ENCODE data around the gene NEGR1. TPM values are rescaled to one million over a fixed set of nuclear protein-coding genes. Genes with fewer than 3 reads are reported as not detected.
A peak's percentile ranks its signal among the peaks of the same experiment; 100 is the strongest.

Gene NEGR1
- total RNA-seq, 1 donor from 2014 or later = 18.1 TPM

DNA sequence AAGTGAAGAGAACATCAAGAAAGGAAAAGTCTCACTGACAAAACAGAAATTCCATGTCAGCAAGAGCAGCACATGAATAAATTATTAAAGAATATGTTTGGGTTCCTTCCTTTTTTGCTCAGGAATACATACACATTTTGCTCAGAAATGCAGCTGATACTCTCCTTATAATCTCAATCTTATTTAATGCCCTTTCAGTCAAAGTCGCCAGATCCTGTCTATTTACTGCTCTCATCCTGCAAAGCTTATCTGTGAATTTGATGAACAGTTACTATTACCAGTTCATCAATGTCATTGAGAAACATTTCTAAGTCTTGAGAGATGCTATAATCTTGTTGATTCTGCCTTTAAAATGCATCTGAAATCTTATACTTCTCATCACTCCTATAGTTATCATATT, 658.5 kb downstream of the NEGR1 start:
- Histone ChIP-seq H3K36me3 (no peaks in the 10 kb centered on the region), H3K4me3 (no peak overlapping the region), H3K4me1 (no peaks in the 10 kb centered on the region), H3K9me3 (no peaks in the 10 kb centered on the region), H3K27me3 (ENCODE audit: low read depth) (no peaks in the 10 kb centered on the region), H3K27ac (no peak overlapping the region)
- no peak for DNase-seq
- no peak for ATAC-seq
- intact Hi-C loops (cut with DNase I) = no loop called here
- TF ChIP-seq, protein P1, sequence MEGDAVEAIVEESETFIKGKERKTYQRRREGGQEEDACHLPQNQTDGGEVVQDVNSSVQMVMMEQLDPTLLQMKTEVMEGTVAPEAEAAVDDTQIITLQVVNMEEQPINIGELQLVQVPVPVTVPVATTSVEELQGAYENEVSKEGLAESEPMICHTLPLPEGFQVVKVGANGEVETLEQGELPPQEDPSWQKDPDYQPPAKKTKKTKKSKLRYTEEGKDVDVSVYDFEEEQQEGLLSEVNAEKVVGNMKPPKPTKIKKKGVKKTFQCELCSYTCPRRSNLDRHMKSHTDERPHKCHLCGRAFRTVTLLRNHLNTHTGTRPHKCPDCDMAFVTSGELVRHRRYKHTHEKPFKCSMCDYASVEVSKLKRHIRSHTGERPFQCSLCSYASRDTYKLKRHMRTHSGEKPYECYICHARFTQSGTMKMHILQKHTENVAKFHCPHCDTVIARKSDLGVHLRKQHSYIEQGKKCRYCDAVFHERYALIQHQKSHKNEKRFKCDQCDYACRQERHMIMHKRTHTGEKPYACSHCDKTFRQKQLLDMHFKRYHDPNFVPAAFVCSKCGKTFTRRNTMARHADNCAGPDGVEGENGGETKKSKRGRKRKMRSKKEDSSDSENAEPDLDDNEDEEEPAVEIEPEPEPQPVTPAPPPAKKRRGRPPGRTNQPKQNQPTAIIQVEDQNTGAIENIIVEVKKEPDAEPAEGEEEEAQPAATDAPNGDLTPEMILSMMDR (IDR thresholded peaks at IDR 0.05) = no peak

DNA sequence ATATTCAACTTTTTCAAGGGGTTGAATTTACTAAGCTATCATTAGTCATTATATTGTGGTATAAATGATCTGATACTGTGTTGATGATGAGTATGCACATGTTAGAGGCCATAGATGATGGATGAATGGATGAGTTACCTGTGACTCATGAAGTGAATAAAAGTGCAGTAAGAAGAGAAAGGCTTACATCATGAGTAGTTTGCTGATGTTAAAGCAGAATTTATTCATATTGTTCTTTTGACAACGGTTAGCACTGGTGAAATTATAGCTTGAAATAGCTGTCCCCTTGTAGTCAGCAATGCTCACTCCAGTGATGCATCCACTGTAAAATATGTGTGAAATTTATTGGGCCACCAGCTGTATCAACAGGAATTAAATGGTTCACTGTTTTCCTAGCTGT, 660.6 kb downstream of the NEGR1 start:
- Histone ChIP-seq H3K4me3 (no peak overlapping the region), H3K4me1 (no peaks in the 10 kb centered on the region), H3K9me3 (no peaks in the 10 kb centered on the region), H3K27me3 (ENCODE audit: low read depth) (no peaks in the 10 kb centered on the region), H3K27ac (no peak overlapping the region), H3K36me3 (no peaks in the 10 kb centered on the region)
- TF ChIP-seq, protein P1 (IDR thresholded peaks at IDR 0.05) = no peak
- intact Hi-C loops (cut with DNase I) = no loop called here
- ATAC-seq = no peak
- DNase-seq = no peak

DNA sequence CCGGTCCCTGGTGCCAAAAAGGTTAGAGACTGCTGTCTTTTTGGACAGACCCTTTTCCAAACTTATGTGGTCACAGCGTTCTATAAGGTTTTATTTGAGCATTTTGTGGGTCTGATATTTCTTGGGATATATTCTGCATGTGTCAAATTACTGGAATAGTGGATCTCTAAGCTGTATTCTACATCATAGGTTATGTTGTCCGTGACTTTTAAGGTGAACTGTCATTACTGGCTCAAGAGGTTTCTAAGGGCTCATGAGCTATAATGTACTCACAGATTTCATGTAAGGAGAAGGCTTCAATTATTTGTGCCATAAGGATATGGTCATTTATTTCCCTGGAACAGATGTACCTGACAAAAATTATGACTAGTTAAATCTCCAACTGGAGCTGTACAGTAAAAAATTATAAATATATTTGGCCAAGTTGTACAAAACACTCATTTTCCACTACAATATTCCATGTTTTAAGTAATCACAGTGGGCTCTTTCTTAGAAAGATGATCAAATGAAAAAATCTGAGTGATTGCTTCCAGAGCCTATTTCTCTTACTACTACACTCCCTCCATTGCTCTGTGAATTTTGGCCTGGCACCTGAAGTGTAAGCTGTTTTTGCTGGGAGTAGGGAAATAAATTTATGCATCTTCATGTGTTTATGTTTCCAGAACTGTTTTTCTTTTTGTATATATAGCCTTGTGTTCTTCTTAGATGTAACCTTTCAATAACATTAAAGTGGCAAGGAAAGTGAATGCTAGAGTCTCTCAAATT, 663.4 kb downstream of the NEGR1 start:
- Histone ChIP-seq H3K36me3 (no peaks in the 10 kb centered on the region), H3K4me1 (no peaks in the 10 kb centered on the region), H3K9me3 (no peaks in the 10 kb centered on the region), H3K27me3 (ENCODE audit: low read depth) (no peaks in the 10 kb centered on the region), H3K27ac (no peak overlapping the region), H3K4me3 (no peak overlapping the region)
- DNase-seq (no peak), ATAC-seq (no peak)
- TF ChIP-seq, protein P1 (IDR thresholded peaks at IDR 0.05) = no peak
- intact Hi-C loops (cut with DNase I) = no loop called here

DNA sequence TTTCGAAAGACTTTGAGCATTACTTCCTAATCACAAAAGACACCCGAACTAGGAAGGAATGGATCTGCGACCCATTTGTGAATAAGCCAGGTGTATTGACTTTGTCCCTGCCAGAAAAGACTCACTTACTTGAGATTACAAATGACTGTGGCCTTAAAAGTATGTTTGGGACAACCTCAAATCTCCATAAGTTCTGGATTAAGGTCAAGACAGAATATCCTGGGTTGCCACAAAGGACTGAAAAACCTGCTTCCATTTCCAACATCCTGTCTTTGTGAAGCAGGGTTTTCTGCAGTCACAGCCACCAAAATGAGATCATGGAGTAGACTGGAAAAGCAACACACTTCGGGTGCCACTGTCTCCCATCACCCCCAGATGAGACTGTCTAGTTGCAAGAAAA, 664.1 kb downstream of the NEGR1 start:
- DNase-seq = no peak
- intact Hi-C loops (cut with DNase I) = no loop called here
- ATAC-seq = no peak
- H3K36me3 ChIP-seq = no peaks in the 10 kb centered on the region
- no peaks in the 10 kb centered on the region for H3K27me3 ChIP-seq (ENCODE audit: low read depth)
- H3K4me1 ChIP-seq = no peaks in the 10 kb centered on the region
- no peak overlapping the region for H3K27ac ChIP-seq
- TF ChIP-seq, protein P1 (IDR thresholded peaks at IDR 0.05) = no peak
- no peaks in the 10 kb centered on the region for H3K9me3 ChIP-seq
- no peak overlapping the region for H3K4me3 ChIP-seq

DNA sequence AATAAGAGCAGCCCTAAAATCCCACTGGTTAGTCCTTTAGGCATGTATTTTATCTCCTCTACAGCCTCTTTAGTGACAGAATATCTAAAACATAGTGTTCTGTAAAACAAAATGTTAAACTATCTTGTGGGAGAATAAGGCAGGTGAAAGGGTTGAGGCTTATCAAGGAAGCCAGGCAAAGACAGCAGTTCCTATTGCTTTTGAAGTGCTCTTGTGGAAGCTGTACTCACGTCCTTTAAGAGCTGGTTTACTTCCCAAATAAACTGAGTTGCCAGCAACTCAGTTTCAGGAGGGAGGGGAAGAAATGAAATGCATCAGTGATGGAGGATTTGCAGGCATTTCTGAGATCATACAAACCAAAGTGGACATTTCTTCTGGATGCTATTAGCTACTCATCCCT, 671.9 kb downstream of the NEGR1 start:
- Histone ChIP-seq H3K4me1 (no peaks in the 10 kb centered on the region), H3K4me3 (no peak overlapping the region), H3K9me3 (no peaks in the 10 kb centered on the region), H3K27ac (no peak overlapping the region), H3K36me3 (no peaks in the 10 kb centered on the region), H3K27me3 (ENCODE audit: low read depth) (no peaks in the 10 kb centered on the region)
- peak in 1 of 2 donors; percentile 78 for ATAC-seq
- intact Hi-C loops (cut with DNase I) = no loop called here
- no peak for DNase-seq
- TF ChIP-seq, protein P1 (IDR thresholded peaks at IDR 0.05) = no peak
